HG02798 (cell line): Measurements from ENCODE around the gene PACRG.

Source experiments
- ATAC-seq: cut with Tn5 transposase; IDR thresholded peaks from one replicate; pipeline ENCODE4 v1.9.1; 2021; ENCODE audit warnings: mild to moderate bottlenecking; ENCODE audit not compliant: unreplicated experiment, poor library complexity

PACRG gene

DNA sequence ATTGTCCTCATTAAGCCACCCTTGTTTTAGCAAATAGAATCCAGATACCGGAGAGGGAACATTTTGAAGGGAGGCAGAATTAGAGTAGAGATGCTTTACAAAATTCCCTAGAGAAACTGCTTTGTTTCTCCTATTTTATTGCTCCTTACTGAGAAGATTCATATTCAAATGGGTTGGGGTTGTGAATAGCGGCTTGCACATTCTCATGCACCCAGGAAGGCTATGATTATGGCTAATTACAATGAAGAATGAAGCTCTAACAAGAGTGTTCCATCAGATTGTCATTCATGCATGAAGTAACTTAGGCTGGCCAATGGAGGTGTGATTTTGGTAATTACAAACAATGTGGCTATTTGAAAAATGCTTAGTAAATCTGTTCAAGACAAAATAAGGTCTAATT lies 129.6 kb downstream of the PACRG start:
- ATAC-seq = no peak

DNA sequence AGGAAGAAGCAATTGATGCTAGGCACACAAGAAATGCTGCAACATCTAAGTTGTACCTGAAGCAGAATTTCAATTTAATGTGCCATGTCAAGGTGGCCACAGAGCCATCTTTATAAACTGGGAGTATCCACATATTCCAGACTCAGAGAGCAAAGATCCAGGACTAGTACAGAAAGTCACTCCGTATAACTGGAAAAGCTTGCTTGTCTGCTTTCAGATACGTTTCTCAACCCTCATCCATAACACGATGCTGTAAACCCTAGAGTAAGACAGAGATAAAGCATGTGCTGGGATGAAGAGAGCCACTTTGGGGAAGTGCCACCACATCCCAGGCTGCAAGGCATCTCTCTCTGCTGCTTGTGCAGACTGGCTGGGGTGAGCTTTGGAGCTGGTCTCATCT lies 134.7 kb downstream of the PACRG start:
- no peak for ATAC-seq

DNA sequence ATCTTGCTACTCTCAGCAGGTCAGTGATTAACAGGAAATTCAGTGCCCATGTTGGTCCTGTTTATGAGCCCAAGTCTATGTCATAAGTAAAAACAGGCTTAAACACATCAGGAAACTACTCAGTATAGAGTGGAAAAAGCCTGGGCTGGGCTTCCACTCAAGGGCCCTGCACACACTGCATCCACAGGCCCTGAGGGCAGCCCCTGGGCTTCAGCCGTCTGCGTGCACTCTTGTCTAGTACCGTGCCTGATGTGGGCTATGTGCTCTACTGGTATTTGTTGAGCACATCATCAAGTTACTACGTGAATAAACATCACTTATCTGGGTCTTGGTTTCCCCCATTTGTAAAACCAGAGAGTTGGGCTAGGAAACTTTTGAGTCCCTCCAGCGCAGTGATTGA lies 135.2 kb downstream of the PACRG start:
- ATAC-seq = no peak

DNA sequence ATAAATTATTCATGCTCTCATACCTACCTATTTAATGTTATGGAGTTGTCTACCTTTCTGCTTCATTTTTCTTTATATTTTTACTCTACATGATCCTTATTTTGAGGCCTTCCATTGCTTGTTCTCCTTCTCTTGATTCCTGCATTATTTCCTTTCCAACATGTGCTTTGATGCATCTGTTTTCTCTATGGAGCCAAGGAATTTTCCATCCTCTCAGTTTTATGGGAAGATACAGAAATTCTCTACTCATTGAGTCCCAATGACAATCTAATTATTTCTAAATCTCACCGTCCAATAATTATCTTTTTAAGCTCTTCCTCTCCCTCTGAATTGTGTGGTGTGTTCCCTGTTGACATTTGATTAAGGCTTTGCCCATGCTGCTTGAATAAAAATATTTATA lies 136.0 kb downstream of the PACRG start:
- ATAC-seq = no peak

DNA sequence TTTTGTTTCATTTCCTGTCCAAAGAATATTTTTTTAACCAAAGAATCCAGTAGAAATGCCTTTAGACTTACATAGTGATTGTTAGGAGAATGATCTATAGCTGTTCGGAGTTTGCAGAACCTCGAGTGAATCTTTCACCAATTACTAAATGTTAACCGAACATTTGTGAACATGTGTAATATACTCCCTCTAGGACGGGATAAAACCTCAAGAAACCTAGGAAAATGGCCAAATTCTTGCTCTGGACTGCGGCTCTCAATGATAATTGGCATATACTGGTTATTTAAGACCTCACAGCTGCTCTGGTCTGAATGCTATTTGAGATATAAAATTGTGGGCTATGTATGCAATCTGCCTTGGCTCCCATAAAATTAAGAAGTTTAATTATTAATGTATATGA lies 137.1 kb downstream of the PACRG start:
- ATAC-seq = no peak

DNA sequence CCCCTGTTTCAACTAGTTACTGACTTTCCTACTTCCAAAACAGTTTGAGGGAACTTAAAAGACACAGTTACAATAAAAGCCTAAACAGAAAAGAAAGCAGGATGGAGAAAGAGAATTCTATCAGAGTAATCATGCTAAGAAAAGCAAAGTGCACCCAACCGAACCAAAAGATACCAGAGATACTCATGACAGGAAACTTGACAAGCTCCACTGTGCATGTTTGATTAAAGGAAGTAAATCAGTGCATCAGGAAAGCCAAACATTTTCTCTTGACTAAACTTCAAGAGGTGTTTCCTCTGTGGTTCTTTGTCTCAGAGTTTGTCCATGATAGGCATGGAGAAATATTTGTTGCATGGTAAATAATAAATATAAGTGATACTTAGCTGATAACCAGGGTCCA lies 138.9 kb downstream of the PACRG start:
- no peak for ATAC-seq

DNA sequence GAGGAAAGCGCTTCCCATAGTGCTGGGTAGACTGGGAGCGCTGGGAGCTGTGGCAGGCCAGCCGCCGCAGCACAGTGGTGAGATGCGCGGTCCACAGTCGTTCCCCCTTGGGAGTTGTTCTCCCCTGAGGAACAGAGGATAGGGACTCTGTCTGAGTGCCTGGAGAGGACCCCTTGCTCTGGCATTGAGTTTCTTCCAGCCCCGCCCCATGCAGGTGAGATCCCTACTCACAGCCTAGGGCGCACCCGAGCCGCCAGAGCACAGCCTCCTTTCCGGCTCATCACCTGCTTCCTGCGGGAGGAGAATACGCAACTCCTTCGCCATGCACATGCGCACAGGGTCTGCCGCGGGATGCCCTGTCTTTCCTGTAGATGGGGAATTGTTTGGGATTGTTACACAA lies 140.6 kb downstream of the PACRG start:
- no peak for ATAC-seq

DNA sequence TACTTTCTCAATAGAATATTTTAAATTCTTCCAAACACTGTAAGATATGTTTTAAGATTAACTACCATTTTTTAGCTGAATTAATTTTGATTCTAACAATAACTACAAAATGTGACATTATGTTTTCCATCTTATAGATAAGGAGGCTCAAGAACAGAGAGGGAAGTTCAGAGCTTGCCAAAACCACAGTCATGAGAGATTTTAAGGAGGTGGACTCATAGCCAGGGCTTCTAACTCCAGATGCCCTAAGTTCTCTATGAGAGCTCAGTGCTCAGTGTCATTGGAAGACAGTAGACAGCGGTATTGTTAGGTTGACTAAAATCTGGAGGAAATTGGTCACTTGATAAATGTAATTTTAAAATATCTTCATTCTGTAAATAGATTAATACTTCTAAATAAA lies 144.2 kb downstream of the PACRG start:
- no peak for ATAC-seq

DNA sequence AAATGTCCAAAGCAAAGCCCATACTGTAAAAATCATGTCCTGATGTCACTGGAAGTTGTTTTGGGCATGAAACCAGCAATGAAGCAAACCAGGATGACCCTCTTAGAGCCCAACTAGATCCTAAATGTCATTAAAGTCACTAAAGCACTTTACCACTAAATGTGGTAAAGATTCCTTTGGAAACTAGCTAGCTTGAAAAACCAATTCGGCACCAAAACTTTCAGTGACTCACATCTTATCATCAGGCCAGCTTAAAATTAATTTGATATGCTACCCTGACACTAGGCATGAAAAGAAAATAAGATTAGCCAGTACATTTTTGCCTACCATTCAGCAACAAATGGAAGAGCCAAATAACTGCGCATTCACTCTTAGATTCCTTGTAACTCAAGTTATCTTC lies 145.8 kb downstream of the PACRG start:
- no peak for ATAC-seq

DNA sequence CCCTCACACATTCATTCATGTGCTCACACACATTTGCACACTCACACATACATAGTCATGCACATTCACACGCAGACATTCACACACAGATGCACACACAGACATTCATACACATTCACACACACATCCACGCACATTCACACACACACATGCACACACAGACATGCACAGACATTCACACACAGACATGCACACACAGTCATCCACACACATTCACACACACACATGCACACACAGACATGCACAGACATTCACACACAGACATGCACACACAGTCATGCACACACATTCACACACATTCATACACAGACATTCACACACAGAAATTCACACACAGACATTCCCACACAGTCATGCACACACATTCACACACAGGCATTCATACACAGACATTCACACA lies 147.3 kb downstream of the PACRG start:
- no peak for ATAC-seq

DNA sequence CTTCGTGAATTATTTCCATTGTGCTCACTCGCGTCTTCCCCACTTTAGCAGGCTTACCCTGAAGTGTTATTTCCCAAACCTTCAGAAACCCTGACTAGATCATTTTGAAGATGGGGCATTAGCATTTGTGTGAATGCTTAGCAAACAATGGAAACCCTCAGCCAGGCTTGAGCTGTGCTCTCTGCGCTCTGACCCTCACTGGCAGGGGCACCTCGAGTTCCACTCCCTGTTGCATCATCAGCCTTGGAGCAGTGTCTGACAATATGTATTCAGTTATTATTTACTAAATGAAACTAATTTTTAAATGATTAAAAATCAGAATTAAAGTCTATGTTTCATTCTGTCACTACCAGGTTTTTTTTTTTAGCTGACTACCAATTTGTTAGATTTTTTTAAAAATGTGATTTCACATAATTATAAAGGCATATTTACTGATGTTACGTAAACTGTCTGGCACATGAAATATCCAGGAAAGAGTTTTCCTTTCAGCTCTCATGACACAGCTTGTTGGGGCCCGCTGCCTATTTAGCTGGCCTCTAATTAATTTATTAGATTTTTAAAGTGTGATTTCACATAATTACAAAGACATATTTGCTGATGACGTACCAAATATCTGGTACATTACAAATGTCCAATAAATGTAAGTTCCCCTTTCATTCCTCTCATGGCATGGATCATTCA lies 155.2 kb downstream of the PACRG start:
- ATAC-seq = no peak

DNA sequence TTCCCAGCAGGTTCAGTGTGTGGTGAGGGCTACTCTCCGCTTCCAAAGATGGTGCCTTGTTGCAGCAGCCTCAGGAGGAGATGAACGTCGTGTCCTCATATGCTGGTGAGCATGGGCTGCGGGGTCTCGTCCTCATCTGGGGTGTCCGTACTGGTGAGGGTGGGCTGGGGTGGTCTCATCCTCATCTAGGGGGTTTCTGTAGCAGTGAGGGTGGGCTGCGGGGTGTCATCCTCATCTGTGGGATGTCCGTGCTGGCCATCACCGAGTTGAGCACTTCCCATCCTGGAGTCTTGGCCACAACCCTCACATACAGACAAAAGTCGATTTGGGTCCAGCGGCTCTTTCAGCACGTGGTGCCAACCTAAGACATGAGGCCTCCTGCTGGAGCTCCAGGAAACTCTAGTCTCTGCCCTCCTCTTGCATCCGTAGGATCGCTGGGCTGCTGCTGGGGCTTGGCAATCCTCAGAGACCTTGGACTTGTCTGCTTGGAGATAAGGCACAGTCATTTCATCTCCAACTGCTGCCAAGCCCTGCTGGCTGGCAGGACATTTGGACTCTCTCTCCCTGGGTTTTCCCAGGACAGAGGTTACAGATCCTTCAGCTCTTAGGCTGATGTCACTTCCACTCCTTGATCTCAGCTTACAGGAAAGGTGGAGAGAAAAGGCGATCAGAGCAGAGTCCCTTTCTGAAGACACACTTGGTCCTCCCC lies 160.4 kb downstream of the PACRG start:
- ATAC-seq = no peak

DNA sequence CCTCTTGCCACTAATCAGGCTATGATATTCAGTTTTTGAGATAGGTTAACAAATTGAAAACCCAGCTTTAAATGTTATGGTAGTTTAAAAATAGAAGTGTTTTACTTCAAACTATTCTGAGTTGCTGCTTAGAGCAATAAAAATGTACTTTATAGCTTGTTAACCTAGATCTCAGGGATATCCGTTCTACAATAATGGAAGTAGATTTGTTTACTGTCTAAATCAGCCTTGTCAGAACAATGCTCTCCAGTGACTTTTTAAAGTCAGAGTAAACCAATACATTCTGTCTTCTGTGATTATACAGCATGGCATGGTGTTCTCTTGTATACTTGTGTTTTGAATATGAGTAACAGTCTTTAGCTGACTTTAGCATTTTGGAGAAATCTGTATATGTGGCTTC lies 161.5 kb downstream of the PACRG start:
- ATAC-seq = no peak

DNA sequence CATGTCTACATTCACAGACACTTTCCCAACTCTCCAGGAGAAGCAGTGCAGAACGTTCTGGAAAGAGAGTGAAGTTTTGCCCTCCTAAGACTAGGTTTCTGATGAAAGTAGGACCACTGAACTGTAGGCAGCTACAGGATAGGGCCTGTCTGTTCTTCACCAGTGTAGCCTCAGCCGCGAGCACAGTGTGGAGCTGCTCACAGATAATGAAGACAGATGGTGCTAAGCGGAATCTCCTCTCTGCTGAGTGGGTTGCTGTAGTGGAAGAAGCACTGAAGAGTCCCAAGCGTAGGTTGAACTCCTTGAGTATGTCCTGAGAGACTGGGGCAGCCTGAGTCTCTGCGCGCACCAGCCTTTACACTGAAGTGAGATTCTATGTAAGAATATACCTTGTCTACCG lies 170.2 kb downstream of the PACRG start:
- ATAC-seq = no peak

DNA sequence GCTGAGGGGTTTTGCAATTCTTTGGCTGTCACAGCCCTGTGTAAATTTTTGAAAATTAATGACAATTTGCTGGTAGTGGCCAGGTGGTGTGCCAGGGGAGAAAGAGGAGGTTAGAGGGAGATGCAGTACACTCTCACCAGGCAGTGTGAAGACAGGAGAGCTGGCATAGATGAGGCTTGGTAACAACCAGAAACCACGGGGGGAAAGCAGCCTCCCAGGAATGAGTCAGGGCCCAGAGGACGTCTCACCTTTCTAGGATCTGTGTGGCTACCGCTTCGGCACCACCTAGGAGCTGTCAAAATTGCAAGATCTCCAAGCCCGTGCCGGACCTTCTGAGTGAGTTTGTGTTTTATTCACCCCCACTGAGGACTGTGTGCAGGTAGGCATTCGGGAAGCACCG lies 171.4 kb downstream of the PACRG start:
- no peak for ATAC-seq

DNA sequence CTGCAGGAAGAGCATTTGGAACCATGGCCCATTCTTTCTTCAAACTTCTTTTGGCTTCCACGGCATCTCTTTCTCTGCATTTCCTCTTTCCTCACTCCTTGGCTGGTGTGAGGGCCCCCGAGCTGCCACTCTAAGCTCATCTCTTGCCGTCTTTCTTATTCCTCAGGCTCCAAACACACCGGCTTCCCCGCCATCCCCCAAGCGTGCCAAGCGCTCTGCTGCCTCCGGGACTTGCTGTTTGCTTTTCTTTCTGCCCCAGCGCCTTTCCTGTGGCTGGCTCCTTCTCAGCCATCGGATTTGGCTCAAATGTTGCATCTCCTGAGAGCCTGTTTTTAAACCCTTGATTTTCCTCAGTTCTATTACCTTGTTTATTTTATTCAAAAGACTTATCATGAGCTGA lies 172.7 kb downstream of the PACRG start:
- no peak for ATAC-seq

DNA sequence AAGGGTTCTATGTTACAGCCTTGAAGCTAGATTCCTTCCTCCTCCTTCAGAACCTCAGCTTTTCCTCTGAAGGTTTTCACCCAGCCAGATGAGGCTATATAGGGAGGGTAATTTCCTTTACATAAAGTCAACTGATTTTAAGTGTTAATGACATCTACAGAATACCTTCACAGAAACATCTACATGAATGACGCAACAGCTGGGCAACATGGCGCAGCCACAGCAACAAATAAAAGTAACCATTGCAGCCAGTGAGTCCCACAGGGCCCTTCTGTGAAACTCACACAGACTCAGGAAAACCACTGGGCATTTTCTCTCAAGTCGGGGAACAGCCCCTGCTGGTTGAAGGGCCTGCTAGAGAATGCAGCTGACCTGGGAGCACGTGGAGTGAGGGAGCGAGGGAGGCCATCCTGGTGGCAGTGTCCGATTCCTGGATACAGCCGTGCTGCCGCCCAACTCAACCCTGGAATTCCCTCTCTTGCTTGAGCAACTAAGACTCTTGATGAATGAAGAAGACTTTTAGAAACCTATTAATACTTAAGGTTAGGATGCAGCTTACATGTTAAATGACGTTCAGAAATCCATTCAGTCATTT lies 176.4 kb downstream of the PACRG start:
- no peak for ATAC-seq

DNA sequence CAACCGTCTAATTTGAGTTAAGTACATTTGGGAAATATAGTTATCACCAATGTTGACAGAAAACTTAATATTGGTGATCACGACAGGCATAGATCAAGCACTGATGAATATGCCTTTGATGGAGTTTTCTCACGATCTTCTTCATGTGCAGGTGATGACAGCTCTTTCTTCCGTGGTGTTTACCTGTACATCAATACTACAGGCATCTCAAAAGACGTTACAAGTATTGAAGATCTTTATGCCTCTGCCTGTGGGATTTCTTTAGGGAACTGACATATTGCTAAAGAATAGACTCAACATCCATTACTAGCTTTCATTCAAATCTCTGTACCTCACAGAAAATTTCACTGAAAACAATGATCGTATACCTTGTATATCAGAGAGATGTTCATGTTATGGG lies 178.7 kb downstream of the PACRG start:
- ATAC-seq = no peak

DNA sequence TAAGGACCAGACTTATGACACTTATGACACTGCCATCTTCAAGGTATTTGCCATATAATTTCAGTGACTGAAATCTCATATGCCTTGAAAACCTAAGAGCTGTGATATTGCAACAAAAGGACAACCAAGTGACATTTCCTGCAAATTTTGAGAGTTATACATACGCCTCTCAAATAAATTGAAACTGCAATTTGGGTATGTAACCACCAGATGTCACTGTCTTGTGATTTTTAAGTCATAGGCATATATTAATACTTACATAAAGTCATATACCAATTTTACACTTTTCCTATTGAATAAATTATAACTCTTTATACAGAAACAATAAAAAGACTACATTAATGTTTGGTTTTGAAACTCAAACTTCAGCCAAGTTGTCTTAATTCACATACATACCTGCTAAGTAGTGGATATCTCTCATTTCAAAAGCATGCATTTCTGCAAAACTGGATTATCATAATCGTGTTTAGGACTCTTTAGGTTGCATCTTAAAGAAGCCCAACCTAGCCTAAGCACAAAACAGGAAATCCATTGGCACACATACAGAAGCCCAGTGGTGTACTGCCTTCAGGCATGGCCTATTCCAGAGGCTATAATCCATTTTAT lies 180.2 kb downstream of the PACRG start:
- ATAC-seq = peak; percentile 60

DNA sequence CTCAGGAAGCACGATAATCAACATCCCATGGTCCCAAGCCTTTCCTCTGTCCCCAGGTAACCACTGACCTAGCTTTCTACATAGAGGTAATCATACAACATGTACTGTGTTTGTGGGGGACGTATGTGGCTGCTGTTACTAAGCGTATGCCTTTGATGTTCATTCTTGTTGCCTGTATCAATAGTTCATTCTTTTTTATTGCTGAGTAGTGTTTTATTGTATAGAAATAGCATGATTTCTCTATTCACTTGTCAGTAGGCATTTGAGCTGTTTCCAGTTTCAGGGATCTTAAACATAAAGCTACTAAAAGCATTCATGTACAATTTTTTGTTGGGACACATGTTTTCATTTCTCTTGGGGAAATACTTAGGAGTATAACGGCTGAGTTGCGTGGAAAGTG lies 185.4 kb downstream of the PACRG start:
- ATAC-seq = no peak

DNA sequence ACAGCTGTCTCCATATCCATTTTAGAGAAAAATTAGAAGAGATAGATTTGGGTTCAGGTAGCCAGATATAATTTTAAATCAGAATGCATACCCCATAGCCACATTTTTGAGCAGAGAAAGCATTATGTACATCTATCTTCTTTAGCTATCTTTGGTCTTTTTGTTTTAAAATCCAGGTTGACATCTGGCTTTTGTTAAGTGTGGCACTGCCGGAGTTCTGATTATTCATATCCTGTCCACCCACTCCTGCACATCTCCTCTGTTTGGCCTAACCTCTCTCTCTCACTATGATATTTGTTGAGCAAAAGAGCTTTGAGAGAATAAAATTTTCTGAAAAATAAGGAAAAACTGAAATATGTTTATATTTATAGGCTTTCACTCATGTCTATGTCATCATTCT lies 189.7 kb downstream of the PACRG start:
- no peak for ATAC-seq

DNA sequence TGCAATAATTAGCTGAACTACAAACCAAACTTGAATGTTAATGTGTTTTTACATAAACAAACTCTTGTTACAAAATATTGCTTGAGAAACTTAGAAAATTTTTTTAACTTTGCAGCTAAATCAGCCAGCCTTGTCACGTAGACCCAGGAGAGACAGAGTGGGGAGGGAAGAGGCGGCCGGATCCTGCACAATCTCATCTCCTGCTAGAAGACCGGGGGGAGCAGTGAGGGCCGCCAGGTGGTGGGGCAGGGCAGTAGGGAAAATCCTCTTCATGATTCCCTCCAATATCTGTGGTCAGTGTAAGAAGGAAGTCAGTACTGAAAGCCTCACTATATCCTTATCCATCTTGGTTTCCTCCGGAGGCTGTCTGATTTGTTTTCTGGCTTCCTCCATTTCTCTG lies 193.3 kb downstream of the PACRG start:
- ATAC-seq = no peak
